T47D (cell line): ENCODE results near the gene MILR1.
A peak's percentile ranks its signal among the peaks of the same experiment; 100 is the strongest.
"Not testable (repeated sequence)": the region's sequence is repeated elsewhere in the genome, so short reads cannot be mapped to it uniquely, and the experiment has no call there.

Experiments used
- DNase-seq, 2 experiments: peaks; one replicate each; pipeline versions ENCODE4 v3.0.0 to v3.0.0-alpha.2; 2011 to 2012; ENCODE audit warnings: low read depth in 1 of 2, low spot score in 1 of 2
- JUND ChIP-seq: IDR thresholded peaks from 2 replicates; pipeline ENCODE4 v1.6.1; 2012; ENCODE audit warnings: low read depth
- in situ Hi-C: cut with HindIII; loops from 2 replicates; pipeline ENCODE4 v1.10.0; 2016; ENCODE audit warnings: low sequenced_read_pairs, low pct_unique_long_range_greater_than_20kb

MILR1 gene

GRCh38 chr17:64461788-64462187, 12.9 kb downstream of the MILR1 start:
- DNase-seq: no peak
- TF ChIP-seq JUND: no peak
- in situ Hi-C loops: no loop called here

- no peak for DNase-seq
- no peak for TF ChIP-seq JUND
- in situ Hi-C loops: no loop called here
Observed at GRCh38 chr17:64466019-64466735, 17.3 kb downstream of the MILR1 start.

DNA sequence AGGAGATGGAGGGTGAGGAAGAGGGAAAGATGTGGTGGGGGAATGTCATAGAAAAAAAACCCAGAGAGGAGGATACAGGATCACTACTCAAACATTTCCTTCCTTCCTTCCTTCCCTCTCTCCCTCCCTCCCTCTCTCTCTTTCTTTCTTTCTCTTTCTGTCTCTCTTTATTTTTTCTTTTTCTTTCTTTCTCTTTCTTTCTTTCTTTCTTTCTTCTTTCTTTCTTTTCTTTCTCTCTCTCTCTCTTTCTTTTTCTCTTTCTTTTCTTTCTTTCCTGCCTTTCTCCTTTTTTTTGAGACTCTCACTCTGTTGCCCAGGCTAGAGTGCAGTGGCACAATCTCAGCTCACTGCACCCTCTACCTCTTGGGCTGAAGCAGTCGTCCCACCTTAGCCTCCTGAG, 17.9 kb downstream of the MILR1 start:
- DNase-seq, in situ Hi-C loops: not testable (repeated sequence)

GRCh38 chr17:64470625-64471024, 21.7 kb downstream of the MILR1 start:
- in situ Hi-C loops: no loop called here
- DNase-seq: no peak
- TF ChIP-seq JUND: no peak

- in situ Hi-C loops: no loop called here
- DNase-seq: no peak
- no peak for TF ChIP-seq JUND
Observed at GRCh38 chr17:64471440-64471839, 22.5 kb downstream of the MILR1 start.

DNA sequence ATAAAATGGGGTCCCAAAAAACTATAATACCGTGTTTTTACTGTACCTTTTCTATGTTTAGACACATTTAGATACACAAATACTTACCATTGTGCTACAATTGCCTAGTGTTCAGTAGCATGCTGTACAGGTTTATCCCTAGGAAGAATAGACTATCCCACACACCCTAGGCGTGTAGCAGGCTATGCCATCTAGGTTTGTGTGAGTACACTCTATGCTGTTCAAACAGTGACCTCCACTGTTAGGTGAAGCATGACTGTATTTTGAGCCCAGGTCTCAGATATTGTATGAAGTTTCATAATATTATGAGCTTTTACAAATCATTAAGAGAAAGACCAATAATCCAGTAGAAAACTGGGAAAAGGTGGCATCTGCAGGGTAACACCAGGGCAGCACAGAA, 23.6 kb downstream of the MILR1 start:
- in situ Hi-C loops: no loop called here
- TF ChIP-seq JUND: no peak
- no peak for DNase-seq

GRCh38 chr17:64477849-64478248, 28.9 kb downstream of the MILR1 start:
- no peak for TF ChIP-seq JUND
- in situ Hi-C loops: no loop called here
- no peak for DNase-seq

DNA sequence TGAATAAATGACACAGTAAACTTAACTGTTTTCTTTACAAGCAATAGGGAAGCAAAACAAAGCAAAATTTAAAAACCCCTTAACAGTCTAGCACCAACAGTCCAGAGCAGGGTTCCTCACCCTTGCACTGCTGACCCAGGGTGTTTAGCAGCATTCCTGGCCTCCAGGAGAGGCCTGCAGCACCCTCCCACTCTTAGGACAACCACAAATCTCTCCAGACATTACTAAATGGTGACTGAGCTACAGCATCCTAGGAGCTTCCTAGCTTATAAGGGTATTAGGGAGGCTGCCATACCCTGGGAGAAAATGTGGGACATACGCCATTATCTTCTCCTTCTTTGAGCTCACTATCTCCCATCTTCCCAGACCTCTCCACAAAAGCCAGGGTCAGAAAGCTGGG, 32.0 kb downstream of the MILR1 start:
- in situ Hi-C loops: no loop called here
- TF ChIP-seq JUND: no peak
- DNase-seq: no peak

DNA sequence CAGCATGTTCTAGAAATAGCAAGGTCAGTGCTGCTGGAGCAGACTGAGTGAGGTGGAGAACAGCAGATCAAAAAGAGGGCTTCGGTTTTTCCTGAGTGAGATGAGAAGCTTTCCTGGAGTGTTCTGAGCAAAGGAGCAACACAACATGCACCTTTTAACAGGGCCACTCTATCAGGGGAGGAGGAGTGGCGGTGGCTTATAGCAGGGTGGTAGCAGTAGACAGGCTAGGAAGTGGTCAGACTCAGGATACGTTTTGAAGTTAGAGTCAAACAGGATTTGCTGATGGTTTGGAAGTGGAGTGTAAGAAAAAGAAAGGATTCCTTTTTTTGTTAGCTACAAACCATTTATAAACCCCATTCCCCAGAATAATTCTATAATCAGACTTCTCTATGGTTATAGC, 35.5 kb downstream of the MILR1 start:
- no peak for DNase-seq
- no peak for TF ChIP-seq JUND
- in situ Hi-C loops: no loop called here

DNA sequence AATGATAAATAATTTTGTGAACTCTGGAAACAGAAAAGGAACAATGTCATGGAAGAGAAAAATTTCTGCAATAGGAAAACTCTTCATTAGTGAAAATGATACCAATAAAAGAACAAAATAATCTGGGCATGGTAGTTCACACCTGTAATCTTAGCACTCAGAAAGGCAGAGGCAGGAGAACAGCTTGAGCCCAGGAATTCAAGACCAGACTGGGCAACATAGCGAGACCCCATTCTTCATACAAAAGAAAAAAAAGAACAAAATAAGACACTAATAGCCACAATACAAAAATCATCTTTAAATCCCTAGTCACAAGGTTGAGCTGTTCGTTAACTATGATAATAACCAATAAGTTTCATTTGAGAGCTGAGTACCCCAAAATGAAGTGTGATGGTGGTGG, 39.4 kb downstream of the MILR1 start:
- in situ Hi-C loops: no loop called here
- no peak for DNase-seq
- no peak for TF ChIP-seq JUND

DNA sequence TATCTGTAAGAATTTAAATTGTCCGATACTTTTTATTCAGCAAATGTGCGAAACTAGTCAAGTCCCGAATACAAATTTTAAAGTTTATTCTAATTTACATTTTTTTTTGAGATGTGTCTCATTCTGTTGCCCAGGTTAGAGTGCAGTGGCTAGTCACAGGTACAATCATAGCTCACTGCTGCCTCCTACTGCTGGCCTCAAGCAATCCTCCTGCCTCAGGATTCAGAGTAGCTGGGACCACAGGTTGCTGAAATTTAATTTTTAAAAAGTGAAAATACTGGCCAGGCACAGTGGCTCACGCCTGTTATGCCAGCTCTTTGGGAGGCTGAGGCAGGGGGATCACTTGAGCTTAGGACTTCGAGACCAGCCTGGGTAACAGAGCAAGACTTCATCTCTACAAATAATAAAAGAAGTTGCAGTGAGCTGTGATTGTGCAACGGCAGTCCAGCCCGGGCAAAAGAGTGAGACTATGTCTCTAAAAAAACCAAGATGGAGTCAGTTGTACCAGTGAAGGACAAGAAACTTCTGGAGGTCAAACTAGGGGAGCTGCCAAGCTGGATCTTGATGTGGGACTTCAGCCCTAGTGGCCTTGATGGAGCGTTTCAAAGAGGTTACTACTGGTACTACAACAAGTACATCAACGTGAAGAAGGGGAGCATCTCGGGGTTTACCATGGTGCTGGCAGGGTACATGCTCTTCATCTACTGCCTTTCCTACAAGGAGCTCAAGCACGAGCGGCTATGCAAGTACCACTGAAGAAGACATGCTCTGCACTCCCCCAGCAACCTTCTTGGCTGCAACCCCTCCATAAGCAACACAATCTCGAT, 42.3 kb downstream of the MILR1 start:
- in situ Hi-C loops: no loop called here
- DNase-seq: peak in 1 of 2 experiments; percentile 59
- no peak for TF ChIP-seq JUND

GRCh38 chr17:64491994-64492393, 43.1 kb downstream of the MILR1 start:
- in situ Hi-C loops: no loop called here
- TF ChIP-seq JUND: no peak
- no peak for DNase-seq

DNA sequence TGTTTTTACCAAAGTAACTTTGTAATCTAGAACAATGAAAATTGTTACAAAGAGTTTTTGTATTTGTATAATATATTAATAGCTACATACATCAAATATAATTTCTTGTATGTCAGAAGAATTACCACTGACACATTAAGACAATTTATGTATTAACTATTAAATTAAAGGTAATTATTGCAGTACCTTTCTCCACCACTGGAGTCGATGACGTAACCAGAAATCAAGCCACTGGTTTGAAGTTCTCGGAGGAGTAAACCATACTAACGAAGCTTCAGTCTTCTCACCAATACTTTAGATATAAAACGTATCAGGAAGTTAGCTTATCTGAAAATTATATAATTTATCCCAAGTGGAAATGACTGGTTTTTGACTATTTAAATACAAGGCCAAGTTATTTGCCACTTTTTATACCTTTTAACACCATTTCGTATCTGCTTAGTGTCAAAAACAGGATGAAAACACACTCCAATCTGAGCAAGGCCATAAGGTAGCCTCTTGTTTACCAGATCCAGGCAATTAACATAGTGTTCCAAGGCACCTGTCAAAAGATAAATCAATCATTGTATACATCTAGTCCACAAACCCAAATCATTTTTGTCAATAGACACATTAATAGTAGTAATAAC, 43.7 kb downstream of the MILR1 start:
- peak in 1 of 2 experiments; percentile 38 for DNase-seq
- no peak for TF ChIP-seq JUND
- in situ Hi-C loops: no loop called here
